NCI-H524 treated with DMSO at 0.1 percent for 48 hours (cell line): Measurements from ENCODE around the gene PRC1.
"Not testable (repeated sequence)": the region's sequence is repeated elsewhere in the genome, so short reads cannot be mapped to it uniquely, and the experiment has no call there.

Experiments used
- DNase-seq: peaks from one replicate; lab custom pipeline; 2025; lab: John Stamatoyannopoulos, UW

PRC1 gene

DNA sequence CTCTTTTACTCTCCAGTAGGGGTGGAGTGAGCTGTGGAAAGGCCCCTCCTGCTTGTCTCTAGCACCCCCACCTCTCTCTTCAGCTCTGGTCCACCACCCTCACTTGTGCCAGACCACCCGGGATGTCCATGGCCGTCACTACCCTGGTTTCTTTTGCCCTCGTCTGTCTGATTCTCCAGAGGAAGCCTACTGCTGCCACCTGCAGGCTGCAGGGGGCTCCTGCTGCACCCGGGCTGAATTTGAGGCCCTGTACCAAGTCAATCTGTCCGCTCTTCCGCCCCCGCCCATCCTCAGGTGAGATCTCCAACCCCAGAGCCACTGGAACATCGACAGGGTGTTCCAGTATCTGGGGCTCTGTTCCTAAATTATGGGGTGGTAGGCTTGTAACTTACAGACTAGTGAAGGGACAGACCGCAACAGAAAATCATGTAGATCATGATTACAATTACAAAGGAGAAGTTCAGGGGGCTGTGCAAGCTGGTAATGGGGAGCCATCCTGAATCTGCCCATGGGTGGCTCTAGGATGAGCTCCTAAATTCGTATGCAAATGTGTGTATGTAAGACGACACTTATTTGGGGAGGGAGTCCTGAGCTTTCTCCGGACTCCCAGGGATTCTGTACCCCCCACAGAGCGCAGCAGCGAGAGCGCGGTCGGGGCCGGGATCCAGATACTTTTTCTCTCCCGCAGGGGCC is 59.9 kb downstream of the PRC1 start:
- peak; percentile 64 for DNase-seq

DNA sequence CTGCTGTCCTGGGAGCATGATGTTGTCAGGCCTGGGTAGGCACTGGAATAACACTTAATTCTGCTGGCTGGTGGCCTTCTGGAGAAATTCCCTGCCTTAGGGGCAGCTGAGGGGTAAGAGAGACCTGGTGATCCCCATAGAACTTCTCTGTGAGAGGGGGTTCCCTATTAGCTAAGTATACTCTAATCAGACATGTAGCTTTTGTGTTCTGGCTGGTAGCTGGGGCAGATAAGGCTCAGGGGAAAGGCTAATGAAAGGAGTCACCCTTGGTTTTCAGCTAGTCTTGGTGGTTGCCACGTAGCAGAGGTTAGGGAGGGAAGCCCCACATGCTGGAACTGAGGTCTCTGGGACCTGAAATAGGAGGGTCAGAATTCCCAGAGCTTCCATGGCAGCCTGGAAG is 61.0 kb downstream of the PRC1 start:
- DNase-seq = no peak

- no peak for DNase-seq
Measured at GRCh38 chr15:90932660-90932991, 61.7 kb downstream of the PRC1 start.

- peak; percentile 45 for DNase-seq
Measured at GRCh38 chr15:90931828-90932659, 62.3 kb downstream of the PRC1 start, which contains the start of gene HDDC3. HDDC3 (minus strand) TSS chr15:90932549; CDS start chr15:90932540, 9 bp downstream.

- peak; percentile 60 for DNase-seq
Measured at GRCh38 chr15:90931575-90931827, 62.8 kb downstream of the PRC1 start.

DNA sequence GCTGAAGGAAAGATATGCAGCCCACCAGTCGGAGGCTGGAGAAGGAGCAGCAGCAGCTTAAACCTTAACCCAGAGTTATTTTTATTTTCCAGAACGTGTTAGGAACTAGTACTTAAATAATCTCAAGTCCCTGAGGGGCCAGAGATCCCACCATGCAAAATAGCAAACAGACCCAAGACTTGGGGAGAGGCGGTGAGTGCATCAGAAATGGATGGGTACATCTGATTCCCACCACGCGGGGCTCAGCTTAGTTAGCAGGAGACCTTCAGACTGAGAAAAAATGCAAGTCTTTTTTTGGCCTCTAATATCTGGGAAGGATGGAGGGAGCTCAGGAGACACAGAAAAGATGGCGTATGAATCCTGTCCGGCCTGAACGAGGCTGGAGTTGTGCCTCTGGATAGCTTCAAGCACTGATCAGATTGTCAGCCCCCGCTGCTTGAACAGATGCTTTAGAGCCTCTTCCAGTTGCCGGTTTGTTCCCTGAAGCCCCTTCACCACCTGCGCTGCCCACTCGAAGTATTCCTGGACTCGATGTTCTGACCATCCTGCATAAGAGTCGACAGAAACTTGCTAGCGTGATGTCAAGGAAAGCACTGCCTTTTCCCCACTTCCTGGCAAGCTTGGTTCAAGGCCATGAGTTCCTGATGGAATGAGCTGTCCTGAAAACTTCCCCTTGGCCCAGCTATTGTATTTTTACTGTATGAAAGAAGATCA is 63.3 kb downstream of the PRC1 start:
- peak; percentile 87 for DNase-seq

GRCh38 chr15:90929246-90930019 is 64.9 kb downstream of the PRC1 start:
- no peak for DNase-seq

DNA sequence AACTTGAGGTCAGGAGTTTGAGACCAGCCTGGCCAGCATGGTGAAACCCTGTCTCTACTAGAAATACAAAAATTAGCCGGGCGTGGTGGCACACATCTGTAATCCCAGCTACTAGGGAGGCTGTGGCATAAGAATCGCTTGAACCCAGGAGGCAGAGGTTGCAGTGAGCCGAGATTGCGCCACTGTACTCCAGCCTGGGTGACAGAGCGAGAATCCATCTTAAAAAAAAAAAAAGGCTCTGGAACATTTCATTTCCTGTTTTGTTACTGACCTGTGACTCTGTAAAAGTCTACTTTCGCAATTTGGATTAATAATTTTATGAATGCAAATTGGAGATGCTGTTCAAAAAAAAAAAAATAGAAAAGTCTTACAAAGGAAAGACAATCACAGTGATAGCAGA is 66.2 kb downstream of the PRC1 start:
- not testable (repeated sequence) for DNase-seq

GRCh38 chr15:90926766-90927165 is 67.6 kb downstream of the PRC1 start:
- DNase-seq = not testable (repeated sequence)

- no peak for DNase-seq
Measured at GRCh38 chr15:90924375-90924774, 70.0 kb downstream of the PRC1 start.

DNA sequence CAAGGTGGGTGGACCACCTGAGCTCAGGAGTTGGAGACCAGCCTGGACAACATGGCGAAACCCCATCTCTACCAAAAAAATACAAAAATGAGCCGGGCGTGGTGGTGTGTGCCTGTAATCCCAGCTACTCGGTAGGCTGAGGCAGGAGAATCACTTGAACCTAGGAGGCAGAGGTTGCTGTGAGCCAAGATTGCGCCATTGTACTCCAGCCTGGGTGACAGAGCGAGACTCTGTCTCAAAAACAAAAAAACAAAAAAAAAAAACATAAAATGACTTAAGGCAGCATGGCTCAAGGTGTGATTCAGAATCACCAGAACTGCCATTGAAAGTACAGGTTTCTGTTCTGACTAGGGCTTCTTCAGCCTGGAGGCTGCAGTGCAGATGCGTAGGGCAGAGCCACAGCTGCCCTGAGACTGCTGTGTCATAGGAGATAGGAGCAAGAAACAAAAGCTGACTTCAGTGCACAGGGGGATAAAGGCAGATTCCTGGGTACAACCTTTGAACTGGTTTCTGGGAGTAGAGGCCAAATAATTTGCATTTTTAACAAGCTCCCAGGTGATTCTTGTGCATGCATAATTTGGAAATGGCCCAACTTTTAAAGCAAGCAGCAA is 71.5 kb downstream of the PRC1 start:
- not testable (repeated sequence) for DNase-seq

GRCh38 chr15:90921887-90922286 is 72.4 kb downstream of the PRC1 start:
- no peak for DNase-seq

GRCh38 chr15:90918835-90919234 is 75.5 kb downstream of the PRC1 start:
- no peak for DNase-seq

DNA sequence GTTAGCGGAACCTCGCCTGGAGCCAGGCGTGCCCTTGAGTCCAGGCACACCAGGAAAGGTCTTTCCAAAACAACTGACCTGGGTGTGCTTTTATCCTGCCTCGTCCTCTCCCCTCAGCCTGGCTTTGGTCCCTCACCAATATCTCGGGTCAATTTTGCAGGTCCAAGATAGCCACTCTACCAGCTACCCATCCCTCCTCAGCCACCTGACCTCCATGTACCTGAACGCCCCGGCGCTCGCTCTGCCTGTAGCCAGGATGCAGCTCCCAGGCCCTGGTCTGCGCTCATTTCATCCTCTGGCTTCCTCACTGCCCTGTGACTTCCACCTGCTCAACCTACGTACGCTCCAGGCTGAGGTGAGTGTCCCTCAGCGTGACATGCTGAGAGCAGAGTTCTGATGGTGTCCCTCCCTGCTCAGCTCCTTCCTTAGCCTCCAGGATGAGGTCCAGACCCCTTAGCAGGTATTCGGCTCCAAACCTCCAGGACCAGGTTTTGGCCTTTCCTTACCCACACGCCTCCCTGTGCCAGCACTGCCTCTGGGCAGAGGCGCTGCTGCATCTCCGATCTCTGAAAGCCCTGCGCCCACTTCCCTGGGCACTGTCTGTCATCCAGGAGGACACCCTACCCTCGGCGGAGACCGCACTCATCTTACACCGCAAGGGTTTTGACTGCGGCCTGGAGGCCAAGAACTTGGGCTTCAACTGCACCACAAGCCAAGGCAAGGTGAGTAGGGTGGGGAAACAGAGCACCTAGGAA is 76.1 kb downstream of the PRC1 start:
- DNase-seq = no peak

DNA sequence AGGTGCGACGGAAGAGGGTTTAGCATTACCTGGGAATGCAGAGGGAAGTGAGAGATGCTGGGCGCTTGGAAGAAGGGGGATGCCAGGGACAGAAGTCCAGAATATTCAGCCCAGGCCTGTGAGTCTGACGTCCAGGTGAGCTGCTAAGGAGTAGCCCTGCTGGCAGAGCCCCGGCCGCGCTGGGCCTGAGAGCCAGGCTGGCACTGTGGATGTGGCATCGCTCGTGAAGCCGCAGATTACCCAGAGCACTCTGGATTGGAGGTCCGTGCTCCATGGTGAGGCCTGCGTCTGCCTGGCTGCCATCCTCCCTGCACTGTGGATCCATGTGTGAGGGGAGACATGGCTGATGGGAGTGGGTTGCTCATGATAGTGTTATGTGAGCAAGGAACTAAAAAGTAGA is 76.8 kb downstream of the PRC1 start:
- no peak for DNase-seq

DNA sequence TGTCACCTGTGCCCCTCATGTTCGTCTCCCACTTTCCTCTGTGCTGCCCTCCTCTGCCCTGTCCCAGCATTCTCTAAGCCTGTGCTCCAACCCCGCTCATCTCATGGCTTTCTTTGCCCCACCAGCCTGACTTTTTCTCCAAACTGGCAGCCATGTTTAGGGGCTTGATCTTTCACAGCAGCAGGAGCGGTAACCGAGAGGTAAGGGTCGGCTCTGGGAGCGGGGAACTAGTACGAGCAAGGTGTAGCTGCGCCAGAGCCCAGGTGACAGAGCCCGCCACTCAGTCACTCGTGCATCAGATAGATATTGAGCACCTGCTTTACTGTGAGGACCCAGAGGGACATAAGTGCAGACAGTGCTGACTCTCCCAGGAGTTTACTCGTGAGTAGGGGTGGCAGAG is 77.9 kb downstream of the PRC1 start:
- DNase-seq = no peak
